ENCODE measurements around the gene OR2H2.

The OR2H2 gene

DNA sequence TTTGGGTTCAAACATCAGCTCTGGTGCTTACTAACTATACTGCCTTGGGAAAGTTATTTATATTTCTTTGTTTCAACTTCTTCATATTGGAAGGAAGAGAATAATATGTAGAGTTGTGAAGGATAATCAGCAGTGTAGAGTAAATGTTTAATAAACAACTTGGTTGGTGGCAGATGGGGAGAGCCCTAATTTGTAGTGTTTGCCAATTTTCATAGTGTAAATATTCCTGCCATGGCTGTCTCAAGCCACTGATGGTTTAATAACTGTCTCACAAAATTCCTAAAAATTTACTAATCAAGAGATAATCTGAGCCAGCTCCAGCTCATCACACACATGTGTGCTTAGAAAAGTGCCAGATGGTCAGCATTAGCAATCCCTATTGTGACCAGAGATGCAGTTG, at the start of gene OR2H2:
Gene OR2H2 (plus strand): TSS at position 301 of the 400 bp plus-strand sequence. CDS start 2,824 bp downstream, outside the sequence.
- DNase-seq: no peak

DNA sequence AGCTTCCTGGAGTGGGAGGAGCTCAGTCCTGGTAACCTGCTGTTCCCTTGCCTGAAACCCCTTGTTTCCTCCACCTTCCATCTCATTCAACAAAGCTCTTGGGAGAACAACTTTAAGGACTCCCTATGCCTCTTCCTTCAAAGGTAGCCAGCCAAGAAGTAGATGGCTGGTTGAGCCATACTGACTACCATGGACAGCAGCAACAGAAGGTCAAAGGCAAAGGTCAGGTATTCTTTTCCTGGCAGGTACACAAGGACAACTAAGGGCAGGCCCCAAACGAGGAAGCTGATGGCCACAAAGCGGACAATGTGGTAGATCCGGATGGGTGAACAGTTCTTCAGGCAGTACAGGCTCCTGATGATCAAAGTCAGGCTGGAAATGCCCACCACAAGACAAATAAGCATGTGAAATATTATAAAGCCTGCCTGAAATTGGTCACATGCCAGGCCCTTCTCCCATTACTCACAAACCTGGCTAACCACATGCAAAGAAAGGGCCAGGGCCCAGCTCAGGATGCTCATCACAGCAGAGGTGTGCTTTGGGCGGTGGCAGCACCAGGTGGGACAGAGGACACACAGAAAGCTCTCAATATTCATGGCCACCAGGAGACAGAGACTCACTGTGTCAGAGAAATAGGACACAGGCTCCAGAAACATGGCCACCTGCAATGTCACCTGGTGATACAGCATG, 47.1 kb upstream of the OR2H2 start:
- no peak for DNase-seq

DNA sequence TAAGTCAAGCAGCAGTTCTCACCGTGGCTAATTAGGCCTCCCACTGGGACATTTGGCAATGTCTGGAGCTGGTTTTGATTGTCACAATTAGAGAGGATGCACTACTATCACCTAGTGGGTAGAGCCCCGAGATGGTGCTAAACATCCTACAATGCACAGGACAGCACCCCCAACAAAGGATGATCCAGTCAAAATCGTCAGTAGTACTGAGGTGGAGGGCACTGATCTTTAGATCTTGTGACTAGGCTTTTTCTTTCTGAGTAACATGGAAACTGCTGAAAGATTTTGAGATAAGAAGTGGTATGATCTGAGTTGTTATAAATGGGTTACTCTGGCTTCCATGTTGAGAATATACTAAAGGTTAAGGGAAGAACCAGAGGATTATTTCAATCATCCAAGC, 37.3 kb upstream of the OR2H2 start:
- no peak for DNase-seq

DNA sequence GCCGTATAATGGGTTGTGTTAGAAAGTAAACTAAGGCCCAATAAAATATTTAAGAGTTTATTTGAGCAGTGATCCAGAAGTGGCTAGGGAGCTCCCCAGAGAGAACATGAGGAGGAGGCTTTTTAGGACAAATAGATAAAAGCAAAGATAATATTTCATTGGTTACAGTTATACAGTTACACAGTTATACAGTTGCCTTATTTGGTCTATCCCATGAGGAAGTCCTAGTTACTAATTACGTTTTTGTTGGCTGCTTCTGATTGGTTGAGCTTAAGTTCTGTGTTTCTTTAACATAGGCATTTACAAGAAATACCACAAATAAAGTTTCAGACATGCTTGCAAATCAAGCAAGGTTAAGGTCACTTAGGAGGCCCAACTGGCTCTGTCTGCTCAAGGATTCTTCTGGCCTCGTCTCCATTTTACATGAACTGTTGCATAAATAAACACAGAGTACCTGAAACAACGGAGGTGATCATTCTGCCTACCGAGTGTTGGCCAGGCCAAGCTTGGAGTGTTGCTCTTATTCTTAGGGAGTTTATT, 32.3 kb upstream of the OR2H2 start:
- peak; percentile 3 to 14 for DNase-seq

DNA sequence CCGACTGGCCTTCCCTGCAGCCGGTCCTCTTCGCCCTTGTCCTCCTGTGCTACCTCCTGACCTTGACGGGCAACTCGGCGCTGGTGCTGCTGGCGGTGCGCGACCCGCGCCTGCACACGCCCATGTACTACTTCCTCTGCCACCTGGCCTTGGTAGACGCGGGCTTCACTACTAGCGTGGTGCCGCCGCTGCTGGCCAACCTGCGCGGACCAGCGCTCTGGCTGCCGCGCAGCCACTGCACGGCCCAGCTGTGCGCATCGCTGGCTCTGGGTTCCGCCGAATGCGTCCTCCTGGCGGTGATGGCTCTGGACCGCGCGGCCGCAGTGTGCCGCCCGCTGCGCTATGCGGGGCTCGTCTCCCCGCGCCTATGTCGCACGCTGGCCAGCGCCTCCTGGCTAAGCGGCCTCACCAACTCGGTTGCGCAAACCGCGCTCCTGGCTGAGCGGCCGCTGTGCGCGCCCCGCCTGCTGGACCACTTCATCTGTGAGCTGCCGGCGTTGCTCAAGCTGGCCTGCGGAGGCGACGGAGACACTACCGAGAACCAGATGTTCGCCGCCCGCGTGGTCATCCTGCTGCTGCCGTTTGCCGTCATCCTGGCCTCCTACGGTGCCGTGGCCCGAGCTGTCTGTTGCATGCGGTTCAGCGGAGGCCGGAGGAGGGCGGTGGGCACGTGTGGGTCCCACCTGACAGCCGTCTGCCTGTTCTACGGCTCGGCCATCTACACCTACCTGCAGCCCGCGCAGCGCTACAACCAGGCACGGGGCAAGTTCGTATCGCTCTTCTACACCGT, 31.5 kb upstream of the OR2H2 start:
- DNase-seq: peak; percentile 16 to 20

DNA sequence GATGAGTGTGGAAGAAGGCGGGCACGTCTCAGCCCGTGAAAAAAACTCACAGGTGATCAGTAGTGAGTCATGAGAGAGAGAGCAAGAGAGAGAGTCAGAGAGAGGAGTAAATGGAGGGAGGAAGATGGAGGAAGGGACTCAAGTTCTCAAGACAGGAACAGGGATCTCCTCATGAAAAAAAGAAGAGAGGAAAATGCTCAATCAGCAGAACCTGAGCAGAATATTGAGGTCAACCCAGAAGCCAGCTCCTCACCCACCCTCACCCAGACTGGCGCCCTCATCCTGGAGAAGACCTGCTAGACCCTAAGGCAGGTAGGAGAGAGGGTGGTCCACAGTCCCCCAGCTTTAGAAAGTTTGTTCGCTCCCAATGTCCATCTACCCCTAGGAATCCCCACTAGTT, 30.2 kb upstream of the OR2H2 start:
- no peak for DNase-seq

DNA sequence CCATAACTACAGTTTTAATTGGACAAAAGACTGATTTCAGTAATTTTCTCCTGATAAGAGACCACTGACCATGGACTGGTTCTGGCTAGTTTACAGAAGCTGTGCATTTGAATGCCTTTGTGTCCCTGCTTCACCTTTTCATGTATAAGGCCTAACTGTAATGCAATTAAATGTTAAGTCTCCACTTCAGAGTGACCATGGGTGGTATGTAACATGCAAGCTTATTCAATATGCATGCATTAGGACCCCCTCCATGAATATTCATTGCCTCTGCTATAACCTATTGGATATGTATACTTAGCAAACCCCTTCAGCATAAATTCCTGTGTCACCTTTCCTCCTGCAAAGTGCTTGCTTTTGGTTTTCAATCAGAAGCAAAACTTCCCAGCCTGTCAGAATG, 27.6 kb upstream of the OR2H2 start:
- DNase-seq: no peak

DNA sequence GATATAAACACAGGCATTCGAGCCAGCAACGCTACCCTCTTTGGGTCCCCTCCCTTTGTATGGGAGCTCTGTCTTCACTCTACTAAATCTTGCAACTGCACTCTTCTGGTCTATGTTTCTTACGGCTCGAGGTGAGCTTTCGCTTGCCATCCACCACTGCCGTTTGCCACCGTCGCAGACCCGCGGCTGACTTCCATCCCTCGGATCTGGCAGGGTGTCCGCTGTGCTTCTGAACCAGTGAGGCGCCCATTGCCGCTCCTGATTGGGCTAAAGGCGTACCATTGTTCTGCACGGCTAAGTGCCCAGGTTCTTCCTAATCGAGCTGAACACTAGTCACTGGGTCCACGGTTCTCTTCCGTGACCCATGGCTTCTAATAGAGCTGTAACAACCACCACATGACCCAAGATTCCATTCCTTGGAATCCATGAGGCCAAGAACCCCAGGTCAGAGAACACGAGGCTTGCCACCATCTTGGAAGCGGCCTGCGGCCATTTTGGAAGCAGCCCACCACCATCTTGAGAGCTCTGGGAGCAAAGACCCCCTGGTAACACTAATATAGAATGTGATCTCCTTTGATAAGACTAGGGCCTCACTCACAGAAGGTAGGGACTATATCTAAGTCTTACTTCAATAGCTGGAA, 26.4 kb upstream of the OR2H2 start:
- no peak for DNase-seq

DNA sequence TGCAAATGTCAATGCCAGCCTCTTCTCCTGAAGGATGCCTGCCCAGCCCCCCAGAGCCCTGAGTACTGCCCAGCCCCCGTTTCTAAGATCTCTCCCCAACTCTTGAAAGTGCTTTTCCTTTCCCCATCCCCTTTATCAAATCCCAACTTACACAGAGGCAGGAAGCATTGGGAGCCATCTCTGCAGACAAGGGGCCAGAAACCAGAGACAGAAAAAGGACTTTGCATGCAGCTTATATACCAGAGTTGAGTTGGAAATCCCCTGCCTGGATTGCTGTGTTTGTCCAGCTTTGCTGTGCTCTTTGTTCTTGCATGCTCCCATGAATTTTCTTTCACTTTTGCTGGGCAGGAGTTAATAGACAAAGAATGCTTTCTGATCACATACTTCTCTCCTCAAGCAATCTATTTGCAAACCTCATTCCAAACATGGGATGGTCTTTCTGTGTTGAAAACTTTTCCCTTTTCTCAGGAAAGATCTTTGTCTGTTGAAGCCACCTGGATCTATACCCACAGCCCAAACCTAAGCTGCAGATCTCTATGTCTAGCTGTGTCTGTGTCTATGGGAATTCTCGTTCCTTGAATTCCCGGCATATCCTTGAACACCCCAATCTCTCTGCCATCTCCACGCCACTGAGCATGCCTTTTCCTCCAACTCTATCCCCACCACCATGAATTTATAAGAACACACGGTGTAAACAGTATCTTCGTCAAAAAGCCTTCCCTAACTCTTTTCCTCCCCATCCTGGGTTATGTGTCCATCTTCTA, 25.2 kb upstream of the OR2H2 start, which contains the start of gene UBD:
Gene UBD (minus strand): TSS at position 209 of the 764 bp plus-strand sequence. CDS start 31 bp downstream, at position 178.
- no peak for DNase-seq

DNA sequence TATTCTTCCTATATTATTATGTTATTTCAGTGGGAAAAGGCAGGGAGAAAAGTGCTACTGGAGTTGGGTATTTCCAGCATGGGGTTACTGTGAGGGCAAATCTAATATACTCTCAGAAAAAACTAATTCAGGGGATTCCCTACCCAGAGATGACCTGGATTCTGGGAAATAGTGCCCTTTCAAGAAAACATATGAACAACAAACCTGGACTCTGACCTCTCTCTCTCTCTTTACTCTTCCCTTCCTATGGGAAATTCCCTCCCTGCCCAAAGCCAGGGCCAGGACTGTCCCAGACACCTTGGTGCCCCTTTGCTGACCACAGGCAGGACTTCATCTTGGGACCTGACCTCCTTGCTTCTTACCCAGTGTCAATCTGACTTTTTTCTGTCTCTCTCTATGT, 23.8 kb upstream of the OR2H2 start:
- DNase-seq: no peak

DNA sequence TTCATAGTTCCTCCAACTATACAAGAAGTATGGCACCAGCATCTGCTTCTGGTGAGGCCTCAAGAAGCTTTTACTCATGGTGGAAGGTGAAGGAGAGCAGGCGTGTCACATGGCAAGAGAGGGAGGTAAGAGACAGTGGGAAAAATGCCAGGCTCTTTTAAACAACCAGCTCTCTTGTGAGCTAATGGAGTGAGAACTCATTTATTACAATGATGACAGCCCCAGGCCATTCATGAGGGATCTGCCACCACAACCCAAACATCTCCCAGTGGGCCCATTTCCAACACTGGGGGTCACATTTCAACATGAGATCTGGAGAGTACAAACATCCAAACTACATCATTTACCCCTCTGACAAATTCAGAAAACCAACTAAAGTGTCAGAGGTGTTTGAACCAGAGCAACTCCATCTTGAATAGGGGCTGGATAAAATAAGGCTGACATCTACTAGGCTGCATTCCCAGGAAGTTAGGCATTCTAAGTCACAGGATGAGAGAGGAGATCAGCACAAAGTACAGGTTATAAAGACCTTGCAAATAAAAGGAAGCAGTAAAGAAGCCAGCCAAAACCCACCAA, 23.2 kb upstream of the OR2H2 start:
- DNase-seq: no peak

DNA sequence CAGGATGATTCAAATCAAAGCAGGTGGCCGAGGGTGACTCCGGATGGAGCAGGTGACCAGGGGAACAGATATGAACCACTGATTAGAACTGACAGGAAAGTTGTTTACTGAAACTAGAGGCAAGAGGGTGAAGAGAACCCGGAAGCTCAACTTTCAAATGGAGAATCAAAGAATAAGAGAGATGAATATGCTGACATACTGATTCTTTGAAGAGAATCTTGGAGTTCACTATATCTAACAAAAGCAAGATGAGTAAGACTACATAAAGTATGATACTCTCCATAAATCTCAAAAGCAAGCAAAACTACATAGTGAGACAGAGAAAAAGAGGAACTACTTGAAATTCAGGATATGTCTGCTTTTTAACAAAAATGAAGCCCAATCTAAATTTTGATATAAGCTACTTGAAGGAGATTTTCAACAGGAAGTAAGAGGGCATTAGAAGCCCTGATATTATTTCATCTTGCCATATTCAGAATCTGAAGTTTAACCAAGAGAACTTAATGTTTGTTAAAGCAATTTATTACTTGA, 21.4 kb upstream of the OR2H2 start:
- no peak for DNase-seq

DNA sequence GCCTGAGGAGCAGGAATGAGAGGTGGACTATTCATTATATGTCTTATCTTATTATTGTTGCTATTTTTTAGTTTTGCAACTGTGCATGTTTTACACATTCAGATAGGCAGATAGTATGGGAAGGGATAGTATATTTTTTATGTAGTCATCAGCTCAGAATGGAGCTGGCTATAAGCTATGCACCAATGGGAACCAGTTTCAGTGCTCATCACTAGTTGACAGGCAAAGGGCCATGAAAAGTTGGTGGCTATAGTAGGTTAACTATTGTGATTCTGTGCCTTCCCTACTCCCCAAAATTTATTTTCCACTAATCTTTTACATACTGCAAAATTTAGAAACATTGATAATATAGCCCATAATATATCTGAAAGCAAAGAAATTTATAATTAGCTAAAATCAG, 20.0 kb upstream of the OR2H2 start:
- no peak for DNase-seq

DNA sequence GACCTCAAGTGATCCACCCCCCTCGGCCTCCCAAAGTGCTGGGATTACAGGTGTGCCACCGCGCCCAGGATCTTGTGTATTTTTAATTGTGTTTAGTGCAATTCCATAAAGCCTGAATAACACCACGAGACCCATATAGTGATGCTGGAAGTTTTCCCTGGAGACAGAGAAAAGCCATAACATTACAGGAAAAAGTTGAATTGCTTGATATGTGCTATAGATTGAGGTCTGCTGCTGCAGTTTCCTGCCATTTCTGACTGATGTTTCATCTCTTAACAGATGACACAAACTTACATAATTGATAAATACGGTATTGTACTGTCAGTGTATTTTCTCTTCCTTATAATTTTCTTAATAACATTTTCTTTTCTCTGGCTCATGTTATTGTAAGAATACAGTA, 18.1 kb upstream of the OR2H2 start:
- DNase-seq: no peak

DNA sequence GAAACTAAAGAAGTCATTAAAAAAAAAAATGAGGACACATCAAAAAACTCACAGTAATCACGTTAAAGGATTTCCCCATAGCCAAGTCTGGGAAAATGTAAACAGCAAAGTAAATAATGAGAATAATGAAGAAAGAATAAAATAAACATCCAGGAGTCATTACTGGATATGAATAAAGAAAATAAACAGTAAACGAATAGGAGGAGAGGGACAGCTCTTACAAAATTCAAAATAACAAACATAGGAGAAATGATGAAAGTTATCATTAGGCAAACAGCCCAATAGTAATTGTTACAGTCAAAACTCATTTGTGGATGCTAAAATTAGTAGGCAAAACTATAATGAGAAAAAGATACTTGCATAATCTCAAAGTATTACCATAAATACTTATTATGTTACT, 17.4 kb upstream of the OR2H2 start:
- DNase-seq: no peak

DNA sequence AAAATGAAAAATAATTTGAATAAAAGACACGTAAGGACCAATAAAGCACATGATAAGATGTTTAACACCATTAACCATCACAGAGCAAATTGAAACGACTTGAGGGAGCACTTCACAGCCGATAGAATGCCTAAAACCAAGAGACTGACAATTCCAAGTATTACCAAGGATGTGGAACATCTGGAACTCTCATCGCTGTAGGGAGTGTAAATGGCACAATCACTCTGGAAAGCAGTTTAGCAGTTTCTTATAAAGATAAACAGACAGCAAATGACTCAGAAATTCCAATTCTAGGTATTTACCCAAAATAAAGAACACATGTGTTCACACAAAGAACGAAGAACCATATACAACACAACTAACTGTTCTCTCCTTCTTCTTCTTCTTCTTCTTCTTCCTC, 16.9 kb upstream of the OR2H2 start:
- no peak for DNase-seq

DNA sequence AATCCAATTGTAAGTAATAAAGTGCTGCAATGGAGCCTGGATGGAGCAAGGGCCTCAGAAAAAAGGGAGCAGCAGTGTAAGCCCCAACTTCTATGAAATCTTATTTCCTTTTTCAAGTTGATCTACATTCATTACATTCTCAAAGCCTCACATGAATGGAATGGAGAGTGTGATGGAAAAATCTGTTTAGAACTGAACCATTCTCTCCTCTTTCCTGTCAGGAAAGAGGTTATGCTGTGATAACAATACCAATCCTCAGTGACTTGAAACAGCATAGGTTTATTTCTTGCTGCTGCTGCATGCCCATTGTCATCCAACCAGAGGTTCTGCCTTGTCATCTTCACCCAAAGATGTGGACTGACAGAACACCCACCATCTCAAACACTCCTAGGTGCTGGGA, 8.9 kb upstream of the OR2H2 start:
- no peak for DNase-seq

DNA sequence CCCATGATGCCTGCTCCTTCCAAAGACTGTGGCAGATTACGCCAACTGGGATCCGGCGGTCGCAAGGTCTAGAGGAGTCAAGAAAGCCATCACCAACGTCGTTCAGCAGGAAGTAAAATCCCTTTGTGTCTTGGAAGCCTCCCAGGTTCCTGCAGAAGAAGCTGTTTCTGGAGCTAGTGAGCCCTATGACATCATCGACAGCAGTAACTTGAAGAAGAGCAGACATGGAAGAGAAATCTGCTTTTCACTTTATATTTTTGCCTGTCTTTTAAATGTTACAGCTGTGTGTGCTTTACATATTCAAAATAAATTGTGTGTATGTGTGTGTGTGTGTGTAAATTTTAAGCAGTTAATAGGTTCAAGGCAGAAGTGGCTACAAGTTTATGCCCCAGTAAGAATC, 7.4 kb upstream of the OR2H2 start:
- no peak for DNase-seq

DNA sequence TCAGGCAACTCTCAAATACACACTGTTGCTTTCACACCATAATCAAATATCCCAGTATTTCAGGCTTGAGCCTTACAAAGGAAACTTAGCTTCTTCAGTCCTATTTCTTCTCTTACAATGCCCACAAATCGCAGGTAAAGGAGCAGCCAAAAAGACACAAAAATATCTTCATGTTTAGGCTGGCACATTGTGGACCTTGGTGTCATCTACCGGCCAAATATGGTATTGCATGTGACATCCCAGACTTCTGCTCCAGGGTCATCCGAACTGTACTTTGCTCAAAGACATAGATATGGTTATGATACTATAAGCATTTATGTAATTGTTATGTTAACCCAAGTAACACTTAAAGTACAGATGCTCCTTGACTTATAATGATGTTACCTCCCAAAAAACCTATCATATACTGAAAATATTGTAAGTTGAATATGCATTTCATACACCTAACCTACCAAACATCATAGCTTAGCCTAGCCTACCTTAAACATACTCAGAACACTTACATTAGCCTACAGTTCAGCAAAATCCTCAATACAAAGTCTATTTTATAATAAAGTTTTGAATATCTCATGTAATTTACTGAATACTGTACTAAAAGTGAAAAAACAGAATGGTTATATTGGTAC, 4.6 kb downstream of the OR2H2 start:
- DNase-seq: peak; percentile 26 to 64

DNA sequence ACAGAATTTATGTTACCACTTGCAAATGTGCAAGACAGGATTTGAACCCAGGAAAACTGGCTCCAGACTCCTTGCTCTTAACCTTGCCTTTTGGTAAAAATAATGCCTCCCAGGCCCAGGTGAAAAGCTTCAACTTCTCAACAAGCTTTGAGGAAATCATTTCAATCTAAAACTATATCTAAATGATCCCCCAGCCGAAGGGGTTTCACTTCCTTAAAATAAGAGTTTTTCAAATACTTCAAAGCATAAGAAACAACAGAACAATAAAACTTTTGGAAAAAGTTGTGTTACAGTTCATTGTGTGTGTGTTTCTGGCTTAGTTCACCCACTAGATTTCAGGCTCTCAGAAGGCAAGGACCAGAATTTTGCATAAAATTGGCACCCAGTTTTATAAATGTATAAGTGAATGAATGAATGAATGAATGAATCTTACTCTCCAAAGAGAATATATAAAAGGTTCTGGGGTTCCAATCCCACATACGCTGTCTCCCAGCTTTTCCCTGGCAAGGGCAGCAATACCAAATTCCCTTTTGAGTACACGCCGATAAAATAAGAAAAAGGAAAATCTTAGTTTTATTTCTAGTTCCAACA, 5.4 kb downstream of the OR2H2 start:
- DNase-seq: no peak

DNA sequence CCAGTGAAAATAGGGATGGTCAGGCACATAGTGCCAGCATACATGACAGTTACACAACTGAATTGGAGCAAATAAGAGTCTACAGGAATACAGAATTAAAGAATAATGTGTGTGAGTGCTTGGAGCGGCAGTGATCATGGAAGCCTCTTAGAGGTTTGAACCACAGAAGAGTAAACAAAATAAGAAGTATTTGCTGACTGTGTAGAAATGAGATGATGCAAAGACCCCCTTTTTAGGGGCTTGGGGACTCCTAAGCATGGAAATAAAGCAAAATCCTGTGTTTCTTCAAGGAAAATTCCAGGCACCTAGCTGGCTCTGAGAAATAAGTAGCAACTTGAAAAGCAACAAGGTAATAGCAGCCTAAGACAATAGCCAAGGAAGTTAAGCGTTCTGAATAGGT, 6.8 kb downstream of the OR2H2 start:
- DNase-seq: no peak

All from activated CD4-positive, alpha-beta T cell treated with anti-CD3 and anti-CD28 coated beads for 4 hours (primary cell).